COLO829 (cell line): ENCODE data around the gene ENOX1.

Source experiments
- DNase-seq: peaks from one replicate; pipeline ENCODE4 v3.0.0; 2012; ENCODE audit warnings: low spot score

ENOX1 gene

DNA sequence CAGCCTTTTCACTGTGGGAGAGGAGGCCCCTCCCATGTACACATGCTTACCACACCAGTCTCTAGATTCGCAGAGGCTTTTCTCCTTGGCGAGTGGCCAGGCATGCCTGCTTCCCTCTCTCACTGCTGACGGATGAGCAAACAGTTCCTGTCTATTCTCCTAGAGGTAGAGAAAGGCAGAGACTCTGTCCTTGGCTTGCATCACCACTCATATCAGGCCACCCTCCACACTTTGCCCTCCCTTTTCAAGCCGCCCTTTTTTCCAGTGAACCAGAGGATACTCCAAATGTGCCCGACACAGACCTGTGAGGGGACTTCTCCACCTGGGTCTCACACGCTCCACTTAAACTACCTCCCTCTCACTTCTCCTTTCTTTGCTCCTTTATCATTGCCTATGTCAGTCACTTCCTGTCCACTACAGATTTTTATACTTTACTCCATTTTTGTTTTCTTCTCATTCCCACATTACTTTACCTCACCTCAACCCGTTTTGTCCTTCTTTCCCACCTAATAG is 478.8 kb downstream of the ENOX1 start:
- peak; percentile 69 for DNase-seq

DNA sequence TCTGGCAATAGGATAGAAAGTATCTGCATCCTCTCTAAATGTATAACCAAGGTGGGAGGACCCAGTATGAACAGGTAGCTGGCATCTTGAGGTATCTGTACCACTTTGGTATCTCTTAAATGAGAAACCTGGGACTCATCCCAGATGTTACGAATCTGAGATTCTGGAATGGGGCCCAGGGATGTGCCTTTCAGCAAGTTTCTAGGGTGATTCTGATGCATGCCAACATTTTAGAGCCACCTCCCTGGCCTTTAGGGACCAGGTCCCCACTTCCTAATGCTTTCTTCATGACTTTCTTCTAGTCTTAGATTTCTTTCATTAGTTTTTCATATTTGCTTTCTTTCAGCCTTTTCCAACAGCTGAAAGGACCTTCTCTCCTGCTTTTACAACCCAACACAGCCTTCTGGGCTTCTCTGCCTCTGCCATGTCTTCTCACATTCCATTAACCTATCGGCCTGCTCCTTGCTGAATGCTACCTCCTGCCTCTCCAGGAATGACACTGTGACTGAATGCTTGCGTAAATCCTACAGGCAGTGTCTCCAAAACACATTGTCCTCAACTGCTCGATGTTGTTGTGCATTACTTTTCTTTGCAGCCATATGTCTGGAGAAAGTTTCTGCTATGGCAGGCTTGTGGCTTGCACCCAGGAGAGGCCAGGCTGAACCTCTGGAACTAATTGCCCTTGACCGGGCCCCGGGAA is 479.4 kb downstream of the ENOX1 start:
- no peak for DNase-seq

DNA sequence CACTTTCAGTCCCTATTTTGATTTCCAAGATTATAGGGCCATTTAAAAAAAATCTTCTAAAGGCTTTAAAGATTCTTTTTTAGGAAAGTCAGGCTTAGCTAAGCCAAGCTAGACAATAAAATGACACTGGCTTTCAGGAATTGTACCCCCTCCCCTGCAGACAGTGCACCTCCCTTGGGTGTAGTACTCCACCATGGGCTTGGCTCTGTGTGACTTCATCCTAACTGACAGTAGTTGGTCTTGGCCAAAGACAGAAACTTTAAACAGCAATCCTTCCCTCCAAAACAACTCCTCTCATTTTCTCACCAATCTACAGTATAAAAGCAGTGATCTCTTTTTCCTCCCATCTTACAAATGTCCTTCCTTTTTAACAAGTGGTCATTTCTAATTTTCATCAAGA is 480.4 kb downstream of the ENOX1 start:
- no peak for DNase-seq

DNA sequence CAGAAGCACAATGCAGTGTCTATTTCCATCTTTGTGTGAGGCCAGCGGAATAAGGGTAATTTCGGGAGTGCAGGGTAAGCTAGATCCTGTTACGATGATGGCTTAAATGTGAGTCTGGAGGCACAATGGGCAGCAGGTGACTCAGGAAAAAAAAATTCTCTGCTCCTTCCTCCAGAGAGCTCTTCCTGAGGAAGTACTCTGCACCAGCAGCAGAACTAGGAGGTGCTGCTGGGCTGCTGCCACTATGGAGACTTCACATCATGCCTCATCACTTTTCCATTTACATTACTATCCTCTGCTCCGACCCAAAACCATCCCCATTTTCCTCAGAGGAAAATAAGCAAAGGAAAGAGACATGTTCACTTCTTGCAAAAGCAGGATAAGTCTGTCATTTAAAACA is 481.4 kb downstream of the ENOX1 start:
- DNase-seq: no peak

DNA sequence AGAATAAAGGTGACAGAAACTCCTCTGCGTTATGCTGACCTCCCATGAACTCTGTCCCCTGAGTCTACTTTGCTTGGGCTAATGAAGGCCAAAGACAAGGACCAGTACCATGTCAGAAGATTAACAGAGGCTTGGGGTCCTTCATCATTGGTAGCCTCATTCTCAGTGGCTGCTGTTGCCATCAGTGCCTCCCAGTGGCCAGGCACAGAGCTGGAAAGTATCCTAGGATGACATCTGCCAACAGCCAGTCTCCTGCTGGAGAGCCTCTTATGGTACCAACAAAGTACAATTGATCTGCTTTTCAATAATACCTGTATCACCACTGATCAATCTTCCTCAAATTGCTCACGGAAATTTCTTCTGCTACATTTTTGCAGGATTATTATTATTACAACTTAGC is 481.8 kb downstream of the ENOX1 start:
- DNase-seq: no peak

DNA sequence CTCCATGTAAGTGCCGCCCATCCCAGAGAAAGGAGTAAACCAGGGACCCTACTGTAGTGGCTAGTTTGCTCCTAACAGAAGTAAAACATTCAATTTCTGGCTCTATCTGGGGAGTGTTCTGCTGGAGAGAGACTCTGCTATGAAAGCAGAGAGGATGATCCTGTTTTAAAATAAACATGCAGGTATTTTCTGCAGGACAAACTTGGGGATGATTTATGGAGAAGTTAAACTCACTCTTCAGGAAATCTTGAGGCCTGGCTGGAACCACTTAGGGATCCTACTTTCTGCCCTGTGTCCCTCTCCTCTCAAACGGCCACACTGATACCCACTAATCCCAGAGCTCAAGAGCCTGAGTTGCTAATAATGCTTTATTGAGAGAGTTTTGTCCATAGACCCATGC is 482.3 kb downstream of the ENOX1 start:
- DNase-seq: no peak

DNA sequence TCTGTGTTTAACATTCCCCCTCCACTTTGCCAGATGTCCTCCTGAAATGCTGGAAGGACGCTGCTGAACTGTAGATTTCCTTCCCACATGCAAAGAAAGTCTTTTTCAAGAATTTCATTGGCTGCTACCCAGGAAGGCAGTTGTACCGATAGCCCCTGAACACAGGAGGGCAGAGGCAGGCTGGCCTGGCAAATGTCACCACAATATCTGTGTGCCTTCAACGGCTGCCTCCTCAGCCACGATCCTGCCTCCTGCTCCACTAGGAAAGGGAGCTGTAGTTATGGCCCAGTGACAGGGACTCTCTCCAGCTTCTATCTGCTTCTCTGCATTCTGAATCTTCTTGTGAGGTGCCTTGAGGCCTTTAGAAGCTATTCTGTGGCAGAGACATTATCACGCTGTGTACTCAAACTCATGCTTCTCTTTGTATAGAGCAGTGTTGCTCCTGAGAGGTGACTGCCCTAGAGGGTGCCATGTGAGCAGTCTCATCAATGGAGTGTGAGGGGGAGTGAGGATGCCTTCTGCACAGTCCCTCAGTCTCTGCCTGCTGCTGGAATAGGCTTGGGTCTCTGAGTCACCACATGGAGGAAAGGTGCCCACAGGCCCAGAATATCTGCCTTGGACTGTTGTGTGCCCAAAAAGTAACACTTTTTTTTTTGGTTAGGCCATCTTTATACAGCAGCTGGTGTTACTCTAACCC is 483.6 kb downstream of the ENOX1 start:
- DNase-seq: peak; percentile 38

DNA sequence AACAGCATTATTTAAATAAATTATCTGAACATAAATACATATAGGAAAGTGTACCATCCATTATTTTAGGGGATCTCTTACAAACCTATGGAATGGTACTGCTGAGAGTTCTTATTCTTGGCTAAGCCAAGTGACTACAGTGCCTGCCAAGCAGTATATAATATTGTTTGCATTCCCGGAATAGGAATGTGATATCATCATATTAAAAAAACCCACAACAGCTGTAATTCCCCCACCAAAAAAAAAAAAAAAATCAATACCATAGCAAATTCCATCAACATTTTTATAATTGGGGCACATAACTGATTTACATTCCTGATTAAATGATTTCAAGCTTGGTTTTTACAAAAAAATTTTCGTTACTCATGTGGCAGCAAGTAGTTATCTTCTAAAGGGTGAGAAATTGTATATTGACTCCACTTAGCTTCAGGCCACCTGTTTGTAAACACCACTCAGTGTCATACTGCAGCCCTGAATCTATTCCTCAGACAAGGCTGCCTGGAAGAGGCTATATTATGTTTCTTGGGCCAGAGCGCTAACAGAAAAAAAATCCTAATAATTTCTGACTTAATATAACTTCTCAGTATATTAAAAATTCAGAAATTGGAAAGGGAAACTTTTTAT is 485.3 kb downstream of the ENOX1 start:
- no peak for DNase-seq

DNA sequence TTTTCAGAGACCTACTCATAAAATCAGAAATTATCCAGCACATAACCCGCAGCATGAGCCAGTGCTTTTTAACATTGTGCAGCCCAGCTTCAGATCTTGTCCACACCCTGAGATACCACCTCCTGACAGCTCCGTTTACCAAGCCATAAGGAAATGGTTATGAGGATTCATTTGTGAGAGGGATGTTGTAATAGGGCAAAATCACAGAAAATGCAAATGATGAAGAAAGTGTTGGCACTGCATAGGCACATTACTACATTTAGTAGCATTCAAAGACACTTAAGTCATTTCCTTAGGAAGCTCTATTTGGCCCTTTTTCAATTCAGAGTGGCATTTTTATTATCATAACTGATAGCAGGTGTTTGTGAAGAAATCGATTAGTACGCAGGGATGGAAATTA is 485.9 kb downstream of the ENOX1 start:
- no peak for DNase-seq

DNA sequence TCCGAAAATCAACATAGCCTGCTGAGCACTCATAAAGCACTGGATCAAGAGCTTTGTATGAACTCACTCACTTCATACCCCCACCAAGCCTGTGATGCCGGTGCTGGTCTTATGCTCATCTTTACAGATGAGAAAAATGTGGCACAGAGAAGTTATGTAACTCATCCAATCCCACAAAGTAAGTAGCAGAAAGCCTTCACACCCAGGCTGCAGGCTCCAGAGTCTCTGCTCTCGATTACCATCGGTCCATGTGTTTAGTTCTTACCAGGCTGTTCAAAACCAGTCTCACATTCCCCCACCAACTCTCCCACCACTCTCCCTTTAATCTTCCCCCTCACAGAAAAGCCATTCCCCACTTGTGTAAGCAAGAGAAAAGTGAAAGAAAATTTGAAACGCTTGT is 487.4 kb downstream of the ENOX1 start:
- no peak for DNase-seq

DNA sequence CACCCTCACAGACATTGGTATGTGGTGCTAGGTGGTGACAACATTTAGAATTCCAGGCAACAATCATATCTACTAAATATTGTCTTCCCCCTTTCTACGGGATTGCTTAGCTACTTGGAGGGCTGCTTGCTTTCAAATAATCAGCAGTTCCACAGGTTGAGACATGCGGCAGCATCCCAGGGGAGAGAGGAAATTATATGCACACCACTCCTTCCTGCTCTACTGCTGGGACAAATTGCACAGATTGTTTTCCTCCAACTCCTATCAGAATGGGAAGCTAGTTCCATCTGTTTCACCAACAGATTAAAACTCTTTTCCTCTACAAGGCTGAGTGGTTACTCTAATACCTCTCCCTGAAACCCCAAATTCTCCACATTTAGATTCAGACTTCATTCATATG is 488.0 kb downstream of the ENOX1 start:
- DNase-seq: no peak

DNA sequence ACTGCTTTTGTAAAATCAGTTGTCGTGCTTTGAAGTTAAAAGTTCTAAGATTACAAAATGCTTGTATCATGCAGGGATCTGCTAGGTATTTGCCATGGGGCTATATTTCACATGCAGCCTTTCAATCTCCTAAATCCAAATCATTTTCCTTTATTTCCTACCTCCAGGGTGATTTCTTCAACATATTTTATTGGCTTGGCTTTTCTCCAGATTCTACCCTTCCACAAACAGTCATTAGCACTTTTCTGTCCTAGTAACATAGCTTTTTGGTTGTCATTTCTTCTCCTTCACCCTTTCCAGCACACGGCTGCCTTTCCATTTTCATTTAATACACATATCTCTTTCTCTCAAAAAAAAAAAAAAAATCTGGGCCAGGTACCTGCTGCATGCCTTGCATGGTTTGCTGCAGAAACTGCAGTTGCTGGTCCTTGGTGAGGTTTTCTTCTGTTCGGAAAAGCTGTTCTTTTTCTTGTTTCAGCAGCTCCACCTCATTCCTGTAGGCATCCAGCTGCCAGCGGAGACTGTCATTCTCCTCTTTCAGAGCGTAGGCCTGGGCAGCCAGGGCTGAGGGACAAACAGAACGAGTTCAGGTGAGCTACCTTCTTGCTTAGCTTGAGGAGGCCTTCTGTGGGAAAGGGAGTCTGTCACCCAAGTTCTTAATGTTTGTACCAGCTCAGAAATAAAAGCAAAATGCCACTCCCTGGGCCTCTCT is 488.6 kb downstream of the ENOX1 start:
- no peak for DNase-seq

DNA sequence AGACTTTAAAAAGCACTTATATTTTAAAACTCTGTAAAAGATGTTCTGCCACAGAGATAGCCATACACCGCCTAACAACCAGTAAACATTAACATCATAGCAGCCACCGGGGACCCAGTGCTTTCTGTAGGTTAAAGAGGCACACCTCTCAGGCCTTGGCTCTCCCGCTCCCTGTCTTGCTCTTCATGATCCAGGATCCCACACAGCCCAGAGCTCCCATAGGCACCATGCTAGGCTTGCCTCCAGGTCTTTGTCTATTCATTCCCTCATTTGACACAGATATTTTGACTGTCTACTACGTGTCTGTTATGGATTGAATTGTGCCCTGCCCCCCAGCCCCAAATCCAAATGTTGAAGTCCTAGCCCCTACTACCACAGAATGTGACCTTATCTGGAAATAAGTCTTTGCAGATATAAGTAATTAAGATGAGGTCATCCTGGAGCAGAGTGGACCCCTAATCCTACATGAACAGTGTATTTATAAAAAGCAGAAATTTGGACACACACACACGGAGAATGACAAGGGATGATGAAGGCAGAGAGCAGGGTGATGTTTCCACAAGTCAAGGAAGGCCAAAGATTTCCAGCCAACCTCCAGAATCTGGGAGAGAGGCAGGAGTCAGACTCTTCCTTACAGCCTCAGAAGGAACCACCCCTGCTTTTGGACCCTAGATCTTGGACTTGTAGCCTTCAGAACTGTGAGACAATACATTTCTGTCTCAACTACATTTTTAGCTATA is 490.8 kb downstream of the ENOX1 start:
- DNase-seq: no peak

DNA sequence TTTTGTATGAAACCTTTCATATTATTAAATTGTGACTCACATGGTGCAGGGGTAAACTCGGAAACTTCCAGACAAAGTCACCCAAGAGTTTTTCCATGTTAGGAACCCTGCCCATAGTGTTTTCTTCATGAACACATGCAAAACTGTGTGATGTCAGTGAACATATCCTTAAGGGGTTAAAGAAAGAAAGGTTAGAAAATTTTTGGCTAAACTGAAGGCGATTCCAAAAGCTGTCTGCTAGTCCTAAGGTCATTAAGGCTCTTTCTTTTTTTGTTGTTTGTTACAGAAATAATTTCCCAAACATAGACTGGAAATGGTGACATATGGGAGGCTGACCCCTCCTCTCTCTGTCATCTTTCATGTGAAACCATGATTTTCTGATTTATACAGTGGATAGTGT is 491.5 kb downstream of the ENOX1 start:
- no peak for DNase-seq

DNA sequence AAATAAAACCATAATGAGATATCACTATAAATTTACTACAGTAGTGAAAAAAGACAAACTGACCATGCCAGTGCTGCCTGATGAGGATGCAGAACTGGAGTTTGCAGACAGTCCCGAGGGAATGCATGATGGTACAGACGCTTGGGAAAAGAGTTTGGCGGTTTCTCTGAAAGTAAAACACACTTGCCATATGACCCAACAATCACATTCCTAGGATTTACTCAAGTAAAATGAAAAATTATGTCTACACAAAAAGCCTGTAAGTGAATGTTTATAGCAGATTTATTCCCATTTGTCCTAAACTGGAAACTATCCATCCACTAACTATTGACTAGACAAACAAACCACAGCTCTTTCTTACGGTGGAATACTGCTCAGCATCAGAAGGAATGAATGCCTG is 492.4 kb downstream of the ENOX1 start:
- no peak for DNase-seq

DNA sequence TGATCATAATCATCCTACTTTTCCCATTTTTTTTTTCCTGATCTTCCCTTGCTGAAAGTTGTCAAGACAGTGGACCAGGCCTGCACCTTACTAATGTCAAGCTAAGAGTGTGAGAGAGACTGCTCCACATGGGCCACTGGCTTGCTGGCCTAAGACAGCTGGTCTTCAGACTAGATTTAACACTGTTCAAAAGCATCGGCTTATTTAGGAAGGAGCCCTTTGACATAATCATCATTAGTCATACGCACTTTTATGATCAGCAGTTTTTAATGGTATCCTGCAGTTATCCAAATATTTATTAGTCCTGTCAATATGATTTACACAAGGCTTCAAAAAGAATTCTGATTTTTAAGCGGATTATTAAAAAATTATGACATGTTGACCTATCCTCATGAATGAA is 492.8 kb downstream of the ENOX1 start:
- no peak for DNase-seq

DNA sequence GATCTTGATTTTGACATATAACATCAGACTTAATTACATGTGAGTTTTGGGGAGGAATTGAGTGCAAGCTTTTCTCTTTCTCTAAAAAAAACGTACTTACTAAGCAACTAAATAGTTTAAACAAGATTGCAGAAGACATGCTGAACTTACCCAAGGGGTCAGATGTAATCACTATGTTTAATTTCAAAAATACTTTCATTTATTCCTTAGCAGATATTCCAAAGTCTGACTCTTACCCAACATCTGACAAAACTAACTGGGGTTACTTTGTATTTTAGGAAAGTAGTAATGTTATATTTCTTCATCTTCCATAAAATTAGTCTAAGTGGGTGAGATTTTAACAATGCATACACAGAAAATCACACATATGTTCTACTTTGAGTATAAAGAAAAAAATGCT is 493.2 kb downstream of the ENOX1 start:
- no peak for DNase-seq

DNA sequence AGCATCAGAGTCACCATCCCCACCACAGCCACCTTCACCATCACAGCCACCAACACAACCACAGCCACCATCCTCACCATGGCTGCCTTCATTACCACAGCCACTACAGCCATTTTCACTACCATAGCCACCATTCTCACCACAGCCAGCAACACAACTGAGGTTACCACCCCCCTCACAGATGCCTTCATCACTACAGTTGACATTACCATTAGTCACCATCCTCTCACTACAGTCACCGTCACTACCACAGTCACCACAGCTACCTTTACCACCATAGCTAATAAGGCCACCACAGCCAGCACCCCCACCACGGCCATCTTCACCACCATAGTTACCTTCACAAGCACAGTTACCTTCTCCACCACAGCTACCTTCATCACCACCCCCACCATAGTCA is 493.8 kb downstream of the ENOX1 start:
- DNase-seq: no peak

DNA sequence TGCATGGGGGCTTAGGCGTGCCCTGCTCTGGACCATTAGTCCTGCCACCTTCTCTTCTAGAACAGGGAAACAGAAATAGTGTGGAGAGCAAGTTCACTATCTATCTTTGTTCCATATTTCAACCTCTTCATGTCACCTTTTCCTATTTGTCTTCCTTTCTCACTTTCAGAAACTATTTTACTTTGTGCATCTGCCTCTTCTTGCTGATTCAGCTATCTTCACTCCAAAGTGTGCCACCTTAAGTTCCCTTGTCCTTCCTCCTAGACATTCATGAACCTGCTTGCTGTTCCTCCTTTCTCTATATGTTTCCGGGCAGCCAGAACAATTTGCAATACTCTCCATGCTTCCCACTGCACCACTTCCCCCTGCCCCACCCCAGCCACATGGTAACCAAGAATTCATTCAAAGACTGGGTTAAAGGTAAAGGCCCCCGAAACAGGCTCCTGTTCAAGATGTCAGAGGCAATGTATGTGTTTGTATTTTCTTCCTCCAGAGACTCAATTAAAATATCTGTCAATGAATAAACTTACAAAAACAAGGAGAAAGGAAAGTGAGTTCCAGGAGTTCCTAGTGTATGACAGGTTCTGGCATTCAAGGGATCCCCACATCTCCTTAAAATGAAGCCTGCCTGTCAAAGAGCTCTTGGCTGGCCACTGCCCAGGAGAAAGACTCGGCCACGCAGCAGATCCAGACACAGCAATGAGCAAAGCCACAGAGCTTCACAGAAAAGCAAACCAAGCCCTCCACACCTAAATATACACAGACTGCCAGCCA is 495.3 kb downstream of the ENOX1 start:
- DNase-seq: no peak

DNA sequence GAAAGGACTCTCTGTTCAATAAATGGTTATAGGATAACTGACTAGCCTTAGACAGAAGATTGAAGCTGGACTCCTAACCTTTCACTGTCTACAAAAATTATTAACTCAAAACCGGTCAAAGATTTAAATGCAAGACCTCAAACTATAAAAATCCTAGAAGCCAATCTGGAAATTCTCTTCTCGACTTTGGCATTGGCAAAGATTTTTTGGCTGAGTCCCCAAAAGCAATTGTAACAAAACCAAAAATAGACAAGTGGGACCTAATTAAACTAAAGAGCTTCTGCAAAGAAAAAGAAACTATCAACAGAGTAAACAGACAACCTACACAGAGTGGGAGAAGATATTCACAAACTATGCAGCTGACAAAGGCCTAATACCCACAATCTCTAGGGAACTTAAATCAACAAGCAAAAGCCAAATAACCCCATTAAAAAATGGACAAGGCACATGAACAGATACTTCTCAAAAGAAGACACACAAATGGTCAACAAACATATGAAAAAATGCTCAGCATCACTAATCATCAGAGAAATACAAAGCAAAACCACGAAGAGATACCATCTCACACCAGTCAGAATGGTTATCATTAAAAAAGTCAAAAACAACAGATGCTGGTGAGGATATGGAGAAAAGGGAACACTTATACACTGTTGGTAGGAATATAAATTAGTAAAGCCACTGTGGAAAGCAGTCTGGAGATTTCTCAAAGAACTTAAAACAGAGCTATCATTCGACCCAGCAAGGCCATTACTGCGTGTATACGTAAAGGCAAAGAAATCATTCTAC is 497.1 kb downstream of the ENOX1 start:
- no peak for DNase-seq
